ENCODE data around the gene GRIN2A. TPM values are rescaled to one million over a fixed set of nuclear protein-coding genes. Genes with fewer than 3 reads are reported as not detected.

The GRIN2A gene
- polyA plus RNA-seq, 1 donor from 2014 or later: 0.11 TPM

DNA sequence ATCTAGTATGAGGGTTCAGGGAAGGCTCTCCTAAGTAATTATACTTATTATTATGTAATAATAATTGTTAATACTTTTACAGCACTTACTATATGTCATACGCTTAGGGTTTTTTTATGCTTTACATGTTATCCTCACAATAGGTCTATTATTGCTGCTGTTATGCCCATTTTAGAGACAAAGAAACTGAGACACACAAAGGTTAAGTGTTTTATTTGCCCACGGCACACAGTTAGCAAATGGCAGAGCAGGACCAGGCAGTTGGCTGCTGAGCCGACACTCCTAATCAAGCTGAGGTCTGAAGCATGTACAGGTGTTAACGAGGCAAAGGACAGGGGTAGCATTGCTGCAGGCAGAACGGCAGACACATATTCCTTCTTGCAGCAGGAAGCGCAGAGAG lies 443.5 kb downstream of the GRIN2A start:
- Histone ChIP-seq H4K20me1 (ENCODE audit: insufficient read depth) (no peaks in the 10 kb centered on the region), H2AFZ (ENCODE audit: low read depth, low read length) (no peak overlapping the region), H3K4me3 (ENCODE audit: low read length) (no peak overlapping the region), H3K9me2 (ENCODE audit: insufficient read depth, low read length) (no peaks in the 10 kb centered on the region), H3K4me2 (ENCODE audit: low read length) (no peak overlapping the region), H3K27me3 (ENCODE audit: insufficient read depth, low read depth, low read length) (no peaks in the 10 kb centered on the region), H3K27ac (ENCODE audit: low read length) (no peak overlapping the region), H3K36me3 (ENCODE audit: insufficient read depth, low read length) (no peaks in the 10 kb centered on the region), H3K9ac (ENCODE audit: low read length) (no peak overlapping the region), H3F3A (ENCODE audit: insufficient read depth, low read length, poor library complexity, severe bottlenecking) (no peaks in the 10 kb centered on the region), H3K9me3 (ENCODE audit: low read length) (no peaks in the 10 kb centered on the region), H3K79me2 (replicated peaks; ENCODE audit: insufficient read depth, low read length) (no peaks in the 10 kb centered on the region)
- TF ChIP-seq RAD21 (conservative IDR thresholded peaks at IDR 0.05): no peak
- TF ChIP-seq, protein P1, sequence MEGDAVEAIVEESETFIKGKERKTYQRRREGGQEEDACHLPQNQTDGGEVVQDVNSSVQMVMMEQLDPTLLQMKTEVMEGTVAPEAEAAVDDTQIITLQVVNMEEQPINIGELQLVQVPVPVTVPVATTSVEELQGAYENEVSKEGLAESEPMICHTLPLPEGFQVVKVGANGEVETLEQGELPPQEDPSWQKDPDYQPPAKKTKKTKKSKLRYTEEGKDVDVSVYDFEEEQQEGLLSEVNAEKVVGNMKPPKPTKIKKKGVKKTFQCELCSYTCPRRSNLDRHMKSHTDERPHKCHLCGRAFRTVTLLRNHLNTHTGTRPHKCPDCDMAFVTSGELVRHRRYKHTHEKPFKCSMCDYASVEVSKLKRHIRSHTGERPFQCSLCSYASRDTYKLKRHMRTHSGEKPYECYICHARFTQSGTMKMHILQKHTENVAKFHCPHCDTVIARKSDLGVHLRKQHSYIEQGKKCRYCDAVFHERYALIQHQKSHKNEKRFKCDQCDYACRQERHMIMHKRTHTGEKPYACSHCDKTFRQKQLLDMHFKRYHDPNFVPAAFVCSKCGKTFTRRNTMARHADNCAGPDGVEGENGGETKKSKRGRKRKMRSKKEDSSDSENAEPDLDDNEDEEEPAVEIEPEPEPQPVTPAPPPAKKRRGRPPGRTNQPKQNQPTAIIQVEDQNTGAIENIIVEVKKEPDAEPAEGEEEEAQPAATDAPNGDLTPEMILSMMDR (IDR thresholded peaks at IDR 0.05; ENCODE audit: poor library complexity, severe bottlenecking): no peak
- no peak for TF ChIP-seq EZH2 (IDR thresholded peaks at IDR 0.05; ENCODE audit: borderline replicate concordance, insufficient read depth, low read length, poor library complexity, severe bottlenecking)
- no peak for TF ChIP-seq MXI1 (conservative IDR thresholded peaks at IDR 0.05; ENCODE audit: poor library complexity, severe bottlenecking)
- no peak for TF ChIP-seq EP300 (conservative IDR thresholded peaks at IDR 0.05; ENCODE audit: poor library complexity, severe bottlenecking)
- TF ChIP-seq POLR2AphosphoS5 (IDR thresholded peaks at IDR 0.05): no peak
- no peak for TF ChIP-seq TAF1 (IDR thresholded peaks at IDR 0.05; ENCODE audit: low read depth)
- TF ChIP-seq, protein P2, sequence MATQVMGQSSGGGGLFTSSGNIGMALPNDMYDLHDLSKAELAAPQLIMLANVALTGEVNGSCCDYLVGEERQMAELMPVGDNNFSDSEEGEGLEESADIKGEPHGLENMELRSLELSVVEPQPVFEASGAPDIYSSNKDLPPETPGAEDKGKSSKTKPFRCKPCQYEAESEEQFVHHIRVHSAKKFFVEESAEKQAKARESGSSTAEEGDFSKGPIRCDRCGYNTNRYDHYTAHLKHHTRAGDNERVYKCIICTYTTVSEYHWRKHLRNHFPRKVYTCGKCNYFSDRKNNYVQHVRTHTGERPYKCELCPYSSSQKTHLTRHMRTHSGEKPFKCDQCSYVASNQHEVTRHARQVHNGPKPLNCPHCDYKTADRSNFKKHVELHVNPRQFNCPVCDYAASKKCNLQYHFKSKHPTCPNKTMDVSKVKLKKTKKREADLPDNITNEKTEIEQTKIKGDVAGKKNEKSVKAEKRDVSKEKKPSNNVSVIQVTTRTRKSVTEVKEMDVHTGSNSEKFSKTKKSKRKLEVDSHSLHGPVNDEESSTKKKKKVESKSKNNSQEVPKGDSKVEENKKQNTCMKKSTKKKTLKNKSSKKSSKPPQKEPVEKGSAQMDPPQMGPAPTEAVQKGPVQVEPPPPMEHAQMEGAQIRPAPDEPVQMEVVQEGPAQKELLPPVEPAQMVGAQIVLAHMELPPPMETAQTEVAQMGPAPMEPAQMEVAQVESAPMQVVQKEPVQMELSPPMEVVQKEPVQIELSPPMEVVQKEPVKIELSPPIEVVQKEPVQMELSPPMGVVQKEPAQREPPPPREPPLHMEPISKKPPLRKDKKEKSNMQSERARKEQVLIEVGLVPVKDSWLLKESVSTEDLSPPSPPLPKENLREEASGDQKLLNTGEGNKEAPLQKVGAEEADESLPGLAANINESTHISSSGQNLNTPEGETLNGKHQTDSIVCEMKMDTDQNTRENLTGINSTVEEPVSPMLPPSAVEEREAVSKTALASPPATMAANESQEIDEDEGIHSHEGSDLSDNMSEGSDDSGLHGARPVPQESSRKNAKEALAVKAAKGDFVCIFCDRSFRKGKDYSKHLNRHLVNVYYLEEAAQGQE (IDR thresholded peaks at IDR 0.05; ENCODE audit: borderline replicate concordance): no peak

- Histone ChIP-seq H3F3A (ENCODE audit: insufficient read depth, low read length, poor library complexity, severe bottlenecking) (no peaks in the 10 kb centered on the region), H4K20me1 (ENCODE audit: insufficient read depth) (no peaks in the 10 kb centered on the region), H3K36me3 (ENCODE audit: insufficient read depth, low read length) (no peaks in the 10 kb centered on the region), H3K27me3 (ENCODE audit: insufficient read depth, low read depth, low read length) (no peaks in the 10 kb centered on the region), H3K4me3 (ENCODE audit: low read length) (no peak overlapping the region), H3K79me2 (replicated peaks; ENCODE audit: insufficient read depth, low read length) (no peaks in the 10 kb centered on the region), H3K9ac (ENCODE audit: low read length) (no peak overlapping the region), H2AFZ (ENCODE audit: low read depth, low read length) (no peak overlapping the region), H3K27ac (ENCODE audit: low read length) (no peak overlapping the region), H3K9me3 (ENCODE audit: low read length) (no peaks in the 10 kb centered on the region), H3K9me2 (ENCODE audit: insufficient read depth, low read length) (no peaks in the 10 kb centered on the region), H3K4me2 (ENCODE audit: low read length) (no peak overlapping the region)
- TF ChIP-seq POLR2AphosphoS5 (IDR thresholded peaks at IDR 0.05) (no peak), EZH2 (IDR thresholded peaks at IDR 0.05; ENCODE audit: borderline replicate concordance, insufficient read depth, low read length, poor library complexity, severe bottlenecking) (no peak), EP300 (conservative IDR thresholded peaks at IDR 0.05; ENCODE audit: poor library complexity, severe bottlenecking) (no peak), TAF1 (IDR thresholded peaks at IDR 0.05; ENCODE audit: low read depth) (no peak), MXI1 (conservative IDR thresholded peaks at IDR 0.05; ENCODE audit: poor library complexity, severe bottlenecking) (no peak), RAD21 (conservative IDR thresholded peaks at IDR 0.05) (no peak), SMC3 (conservative IDR thresholded peaks at IDR 0.05; ENCODE audit: poor library complexity) (no peak)
- TF ChIP-seq, protein P1 (IDR thresholded peaks at IDR 0.05; ENCODE audit: poor library complexity, severe bottlenecking): no peak
- TF ChIP-seq, protein P2 (IDR thresholded peaks at IDR 0.05; ENCODE audit: borderline replicate concordance): no peak
Measured at GRCh38 chr16:9736547-9736946, 445.7 kb downstream of the GRIN2A start.
